HG03378 (cell line): ENCODE results near the gene TBX3.

ENCODE experiments used
- ATAC-seq: cut with Tn5 transposase; IDR thresholded peaks from one replicate; pipeline ENCODE4 v1.9.1; 2021; ENCODE audit warnings: mild to moderate bottlenecking, moderate library complexity; ENCODE audit not compliant: unreplicated experiment

TBX3 gene

DNA sequence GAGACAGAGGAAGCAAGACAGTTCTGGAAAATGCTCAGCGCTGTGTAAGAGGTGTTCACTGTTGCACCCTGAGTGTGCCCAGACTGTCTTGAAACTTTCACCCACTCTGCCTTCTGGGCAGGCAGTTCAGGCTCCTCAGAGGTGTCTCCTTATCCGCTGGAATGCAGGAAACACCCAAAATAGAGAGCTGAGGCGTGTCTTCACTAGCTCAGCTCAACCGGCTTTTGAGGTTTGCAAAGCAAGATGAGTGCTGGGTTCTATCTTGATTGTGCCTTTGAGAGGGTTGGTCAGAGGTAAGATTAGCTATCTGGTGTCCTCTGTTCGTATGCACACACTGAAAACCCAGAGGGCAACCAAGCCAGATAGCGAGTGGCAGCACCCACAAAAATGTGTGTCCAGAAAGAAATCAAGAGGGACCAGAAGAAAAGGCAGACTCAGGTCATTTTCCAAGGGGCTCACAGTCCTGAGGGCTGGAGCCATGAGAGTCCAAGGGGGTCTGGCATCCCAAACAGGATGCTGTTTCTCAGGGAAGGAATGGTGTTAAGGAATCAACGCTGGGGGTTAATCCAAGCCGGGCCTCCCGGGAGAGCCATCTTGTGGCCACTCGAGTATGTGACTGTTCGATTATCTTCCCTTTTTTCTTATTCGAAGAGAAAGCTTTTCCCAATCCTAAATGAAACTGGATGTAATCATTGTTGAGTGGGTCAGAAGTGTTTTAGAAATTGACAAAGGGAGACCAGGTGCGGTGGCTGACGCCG, 47.1 kb downstream of the TBX3 start:
- no peak for ATAC-seq

- ATAC-seq: no peak
Measured at GRCh38 chr12:114631242-114631641, 52.7 kb downstream of the TBX3 start.

DNA sequence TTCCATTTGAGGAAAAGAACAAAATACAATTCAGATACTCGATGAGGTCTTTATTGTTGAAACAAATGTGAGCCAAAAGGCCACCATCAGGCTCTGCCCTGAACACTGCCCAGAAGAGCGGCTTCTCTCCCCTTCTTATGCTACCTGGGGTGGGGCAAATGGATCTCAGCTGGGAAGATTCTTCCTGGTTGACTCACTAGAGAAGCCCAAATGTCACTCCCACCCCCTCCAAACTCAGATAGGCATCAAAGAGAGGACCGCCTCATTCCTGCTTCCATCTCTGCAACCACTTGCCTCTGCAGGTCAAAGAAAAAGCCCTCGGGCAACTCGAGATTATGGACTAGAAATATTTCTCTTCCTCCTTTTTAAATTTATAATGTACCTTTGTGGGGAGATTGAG, 55.8 kb downstream of the TBX3 start:
- ATAC-seq: no peak

- no peak for ATAC-seq
Measured at GRCh38 chr12:114627393-114627792, 56.6 kb downstream of the TBX3 start.

DNA sequence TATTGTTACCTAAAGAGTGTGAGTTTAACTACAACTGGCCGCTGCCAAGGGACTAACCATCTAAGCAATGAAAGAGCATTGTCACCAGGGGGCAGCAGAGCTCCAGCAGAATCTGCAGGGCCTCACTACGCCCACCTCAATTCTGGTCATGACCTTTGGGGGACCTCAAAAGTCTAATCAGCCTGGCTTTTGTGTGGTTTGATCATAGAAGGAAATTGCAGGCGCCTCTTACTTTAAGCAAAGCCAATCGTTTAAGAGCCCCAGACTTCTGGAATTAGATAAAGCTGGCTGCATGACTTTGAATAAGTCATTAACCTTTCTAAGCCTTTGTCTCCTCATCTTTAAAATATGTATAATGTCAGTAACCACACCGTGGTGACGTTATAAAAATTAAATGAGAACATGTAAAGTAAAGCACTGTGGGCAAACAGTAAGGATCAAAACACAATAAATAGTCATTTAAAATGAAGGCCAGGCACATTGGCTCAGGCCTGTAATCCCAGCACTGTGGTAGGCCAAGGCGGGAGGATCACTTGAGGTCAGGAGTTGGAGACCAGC, 58.6 kb downstream of the TBX3 start:
- no peak for ATAC-seq

GRCh38 chr12:114623737-114624136, 60.2 kb downstream of the TBX3 start:
- ATAC-seq: no peak
